Measurements from ENCODE around the gene PARD3B. TPM values are rescaled to one million over a fixed set of nuclear protein-coding genes. Genes with fewer than 3 reads are reported as not detected.

Gene PARD3B
- total and polyA plus RNA-seq, 2 experiments from 2014 or later: 4.3 to 8.5 TPM

DNA sequence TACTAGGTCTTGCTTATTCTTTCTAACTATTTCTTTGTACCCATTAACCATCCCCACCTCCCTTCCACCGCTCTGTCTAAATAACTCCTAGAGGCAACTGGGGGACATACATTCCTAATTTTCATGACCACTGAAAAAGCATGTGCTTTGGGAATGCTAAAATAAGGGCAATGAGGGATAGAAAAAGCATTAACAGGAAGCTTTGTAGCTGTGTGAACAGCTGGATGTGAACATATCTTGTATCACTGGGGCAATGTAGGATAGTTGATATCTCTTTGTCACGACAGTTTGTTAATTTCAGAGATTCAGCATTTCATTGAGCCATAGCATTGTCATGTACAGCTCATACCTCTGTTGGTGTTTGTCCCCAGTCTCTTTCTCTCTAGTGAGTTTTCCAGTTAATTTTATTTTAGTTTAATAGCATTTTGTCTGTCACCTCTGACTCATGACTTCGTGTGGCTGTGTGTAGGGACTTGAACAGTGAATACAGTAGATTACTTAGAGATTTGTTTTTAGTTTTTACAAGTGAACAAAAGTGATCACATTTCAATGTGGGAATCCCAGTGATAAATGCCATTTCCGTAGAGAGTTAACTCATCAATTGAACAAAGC lies 906.7 kb downstream of the PARD3B start:
- Histone ChIP-seq H3K9me3 (ENCODE audit: low read depth) (no peaks in the 10 kb centered on the region), H3K27ac (no peak overlapping the region), H3K36me3 (no peaks in the 10 kb centered on the region), H3K27me3 (no peaks in the 10 kb centered on the region), H3K4me1 (ENCODE audit: low read depth) (no peaks in the 10 kb centered on the region), H3K4me3 (no peak overlapping the region)
- DNase-seq (ENCODE audit: low read depth in 1 of 2, low spot score in 1 of 2): no peak
- TF ChIP-seq, protein P1, sequence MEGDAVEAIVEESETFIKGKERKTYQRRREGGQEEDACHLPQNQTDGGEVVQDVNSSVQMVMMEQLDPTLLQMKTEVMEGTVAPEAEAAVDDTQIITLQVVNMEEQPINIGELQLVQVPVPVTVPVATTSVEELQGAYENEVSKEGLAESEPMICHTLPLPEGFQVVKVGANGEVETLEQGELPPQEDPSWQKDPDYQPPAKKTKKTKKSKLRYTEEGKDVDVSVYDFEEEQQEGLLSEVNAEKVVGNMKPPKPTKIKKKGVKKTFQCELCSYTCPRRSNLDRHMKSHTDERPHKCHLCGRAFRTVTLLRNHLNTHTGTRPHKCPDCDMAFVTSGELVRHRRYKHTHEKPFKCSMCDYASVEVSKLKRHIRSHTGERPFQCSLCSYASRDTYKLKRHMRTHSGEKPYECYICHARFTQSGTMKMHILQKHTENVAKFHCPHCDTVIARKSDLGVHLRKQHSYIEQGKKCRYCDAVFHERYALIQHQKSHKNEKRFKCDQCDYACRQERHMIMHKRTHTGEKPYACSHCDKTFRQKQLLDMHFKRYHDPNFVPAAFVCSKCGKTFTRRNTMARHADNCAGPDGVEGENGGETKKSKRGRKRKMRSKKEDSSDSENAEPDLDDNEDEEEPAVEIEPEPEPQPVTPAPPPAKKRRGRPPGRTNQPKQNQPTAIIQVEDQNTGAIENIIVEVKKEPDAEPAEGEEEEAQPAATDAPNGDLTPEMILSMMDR (IDR thresholded peaks at IDR 0.05; ENCODE audit: low read depth, low read length): no peak

DNA sequence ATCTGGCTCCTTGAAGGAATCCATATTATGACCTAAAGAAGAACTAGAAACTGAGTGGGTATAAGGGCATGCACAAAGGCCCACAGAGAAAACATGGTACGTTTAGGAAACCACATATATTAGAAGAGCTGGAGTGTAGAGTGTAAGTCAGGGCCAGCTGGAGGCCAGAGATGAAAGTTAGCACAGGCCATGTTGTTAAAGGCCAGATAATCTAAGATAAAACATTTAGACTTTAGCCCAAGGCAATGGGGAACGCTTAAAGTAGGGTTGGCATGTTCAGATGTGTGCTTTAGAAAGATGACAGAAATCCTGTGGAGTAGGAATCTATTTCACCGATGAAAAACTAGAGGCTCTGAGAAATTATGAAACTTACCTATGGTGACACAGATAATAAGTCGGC lies 907.9 kb downstream of the PARD3B start:
- Histone ChIP-seq H3K4me1 (ENCODE audit: low read depth) (no peaks in the 10 kb centered on the region), H3K36me3 (no peaks in the 10 kb centered on the region), H3K9me3 (ENCODE audit: low read depth) (no peaks in the 10 kb centered on the region), H3K27ac (no peak overlapping the region), H3K27me3 (no peaks in the 10 kb centered on the region), H3K4me3 (no peak overlapping the region)
- no peak for DNase-seq (ENCODE audit: low read depth in 1 of 2, low spot score in 1 of 2)
- TF ChIP-seq, protein P1 (IDR thresholded peaks at IDR 0.05; ENCODE audit: low read depth, low read length): no peak

DNA sequence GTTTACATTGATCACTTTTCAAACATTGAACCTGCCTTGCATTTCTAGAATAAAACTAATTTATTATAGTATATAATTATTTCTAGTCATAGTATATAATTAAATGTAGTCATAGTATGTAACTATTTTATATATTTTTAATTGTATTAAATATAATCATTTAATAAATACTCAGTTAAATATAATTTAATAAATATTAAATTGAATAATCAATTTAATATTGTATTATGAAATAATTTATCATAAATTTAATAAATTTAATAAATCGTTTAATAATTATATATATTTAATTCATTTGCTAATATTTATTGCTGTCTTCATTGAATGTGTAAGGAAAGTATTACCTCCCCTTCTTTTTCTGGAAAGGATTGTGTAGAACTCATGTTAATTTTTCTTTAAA lies 911.4 kb downstream of the PARD3B start:
- Histone ChIP-seq H3K27me3 (no peaks in the 10 kb centered on the region), H3K27ac (no peak overlapping the region), H3K4me1 (ENCODE audit: low read depth) (peaks cover 3% of the 10 kb centered on the region), H3K4me3 (no peak overlapping the region), H3K36me3 (no peaks in the 10 kb centered on the region), H3K9me3 (ENCODE audit: low read depth) (no peaks in the 10 kb centered on the region)
- TF ChIP-seq, protein P1 (IDR thresholded peaks at IDR 0.05; ENCODE audit: low read depth, low read length): no peak
- no peak for DNase-seq (ENCODE audit: low read depth in 1 of 2, low spot score in 1 of 2)

DNA sequence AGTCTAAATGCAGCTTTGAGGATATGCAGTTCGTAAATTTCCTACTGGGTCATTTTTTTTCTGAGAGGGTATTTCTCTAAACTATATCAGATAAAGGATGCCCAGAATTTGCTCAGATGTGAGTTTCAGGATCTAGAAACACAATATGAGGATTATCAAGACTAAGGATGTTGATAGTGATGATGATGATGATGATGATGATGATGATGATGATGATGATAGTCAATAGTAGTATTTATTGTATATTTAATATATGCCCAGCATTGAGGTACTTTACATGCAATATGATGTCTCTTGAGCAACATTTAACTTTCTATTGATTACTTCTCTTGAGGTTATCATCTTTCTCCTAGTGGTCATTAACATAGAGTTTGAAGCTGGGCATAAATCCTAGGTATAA lies 914.9 kb downstream of the PARD3B start:
- peaks cover 3% of the 10 kb centered on the region for H3K4me1 ChIP-seq (ENCODE audit: low read depth)
- no peaks in the 10 kb centered on the region for H3K36me3 ChIP-seq
- TF ChIP-seq, protein P1 (IDR thresholded peaks at IDR 0.05; ENCODE audit: low read depth, low read length): no peak
- DNase-seq (ENCODE audit: low read depth in 1 of 2, low spot score in 1 of 2): no peak
- no peaks in the 10 kb centered on the region for H3K9me3 ChIP-seq (ENCODE audit: low read depth)
- no peaks in the 10 kb centered on the region for H3K27me3 ChIP-seq
- H3K27ac ChIP-seq: no peak overlapping the region
- H3K4me3 ChIP-seq: no peak overlapping the region

DNA sequence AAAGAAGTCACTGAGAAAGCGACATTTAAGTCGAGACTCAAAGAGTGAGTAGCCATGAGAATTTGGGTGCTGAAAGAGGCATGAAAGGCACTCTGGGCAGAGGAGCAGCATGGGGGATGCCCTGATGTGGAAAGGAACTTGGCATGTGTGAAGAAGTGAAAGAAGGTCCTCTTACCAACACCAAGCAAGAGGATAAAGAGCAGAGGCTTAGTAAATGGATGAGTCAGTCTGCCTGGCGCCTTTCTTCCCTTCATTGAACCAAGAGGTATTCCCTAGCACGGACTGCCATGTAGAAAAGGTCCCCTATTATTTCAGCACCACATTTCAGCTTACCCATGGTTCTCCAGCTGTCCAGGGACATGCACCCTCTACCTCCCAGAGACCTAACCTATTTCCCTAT lies 915.9 kb downstream of the PARD3B start:
- Histone ChIP-seq H3K4me3 (no peak overlapping the region), H3K36me3 (no peaks in the 10 kb centered on the region), H3K27ac (no peak overlapping the region), H3K9me3 (ENCODE audit: low read depth) (no peaks in the 10 kb centered on the region), H3K27me3 (no peaks in the 10 kb centered on the region), H3K4me1 (ENCODE audit: low read depth) (peaks cover 3% of the 10 kb centered on the region)
- TF ChIP-seq, protein P1 (IDR thresholded peaks at IDR 0.05; ENCODE audit: low read depth, low read length): no peak
- DNase-seq (ENCODE audit: low read depth in 1 of 2, low spot score in 1 of 2): no peak
